GM21717 (cell line): ENCODE measurements around the gene ESAM.
"Not testable (repeated sequence)": the region's sequence is repeated elsewhere in the genome, so short reads cannot be mapped to it uniquely, and the experiment has no call there.

ENCODE experiments used
- ATAC-seq: cut with Tn5 transposase; IDR thresholded peaks from one replicate; pipeline ENCODE4 v1.9.1; 2021; ENCODE audit warnings: mild to moderate bottlenecking, moderate library complexity; ENCODE audit not compliant: unreplicated experiment

The ESAM gene

GRCh38 chr11:124776865-124777645, 15.0 kb upstream of the ESAM start:
- ATAC-seq: no peak

GRCh38 chr11:124770959-124771358, 8.9 kb upstream of the ESAM start:
- ATAC-seq: not testable (repeated sequence)

- no peak for ATAC-seq
Measured at GRCh38 chr11:124769806-124770774, 8.0 kb upstream of the ESAM start.

GRCh38 chr11:124768914-124769313, 6.8 kb upstream of the ESAM start:
- no peak for ATAC-seq

GRCh38 chr11:124766156-124766555, 4.1 kb upstream of the ESAM start:
- no peak for ATAC-seq

GRCh38 chr11:124763156-124763947, 1.3 kb upstream of the ESAM start:
- peak; percentile 22 for ATAC-seq

GRCh38 chr11:124762624-124763155, 600 bp upstream of the ESAM start:
- ATAC-seq: peak; percentile 16

- peak; percentile 3 for ATAC-seq
Measured at GRCh38 chr11:124761301-124762104, 587 bp downstream of the ESAM start.

- no peak for ATAC-seq
Measured at GRCh38 chr11:124760806-124761205, 1.3 kb downstream of the ESAM start.

- peak; percentile 36 for ATAC-seq
Measured at GRCh38 chr11:124760205-124760652, 1.9 kb downstream of the ESAM start.

GRCh38 chr11:124759266-124760204, 2.6 kb downstream of the ESAM start:
- ATAC-seq: no peak

- peak; percentile 42 for ATAC-seq
Measured at GRCh38 chr11:124758355-124759265, 3.5 kb downstream of the ESAM start.

GRCh38 chr11:124757320-124757719, 4.8 kb downstream of the ESAM start:
- ATAC-seq: no peak

GRCh38 chr11:124756753-124757227, 5.3 kb downstream of the ESAM start:
- ATAC-seq: no peak

GRCh38 chr11:124756033-124756752, 5.9 kb downstream of the ESAM start:
- no peak for ATAC-seq

- ATAC-seq: no peak
Measured at GRCh38 chr11:124754710-124755109, 7.4 kb downstream of the ESAM start.

- ATAC-seq: no peak
Measured at GRCh38 chr11:124754309-124754708, 7.8 kb downstream of the ESAM start.
